HL-60/S4 treated with retinoic acid at 250 ng/mL for 4 days and 3 days (cell line): ENCODE measurements around the gene TPCN2.

Experiments
- in situ Hi-C: fragments of 300-500 bp; cut with MboI; formaldehyde crosslinking; loops from 2 replicates; pipeline ENCODE4 v1.7.0; 2022; ENCODE audit warnings: low sequenced_read_pairs

The TPCN2 gene

GRCh38 chr11:69089258-69089657, 40.5 kb downstream of the TPCN2 start:
- in situ Hi-C loops: loop anchor here (25.0 kb wide), 1 partner anchor 452 kb away; no protein-coding TSS in a partner anchor

GRCh38 chr11:69091638-69092165, 43.0 kb downstream of the TPCN2 start:
- in situ Hi-C loops: loop anchor here (25.0 kb wide), 1 partner anchor 454 kb away; no protein-coding TSS in a partner anchor

GRCh38 chr11:69092263-69092662, 43.5 kb downstream of the TPCN2 start:
- in situ Hi-C loops: loop anchor here (25.0 kb wide), 1 partner anchor 455 kb away; no protein-coding TSS in a partner anchor

- in situ Hi-C loops: loop anchor here (25.0 kb wide), 1 partner anchor 456 kb away; no protein-coding TSS in a partner anchor
Observed at GRCh38 chr11:69093106-69093505, 44.4 kb downstream of the TPCN2 start.

GRCh38 chr11:69094111-69094914, 45.6 kb downstream of the TPCN2 start:
- in situ Hi-C loops: loop anchor here (25.0 kb wide), 1 partner anchor 457 kb away; no protein-coding TSS in a partner anchor

- in situ Hi-C loops: loop anchor here (25.0 kb wide), 1 partner anchor 458 kb away; no protein-coding TSS in a partner anchor
Observed at GRCh38 chr11:69094915-69095290, 46.2 kb downstream of the TPCN2 start.

GRCh38 chr11:69095300-69095699, 46.6 kb downstream of the TPCN2 start:
- in situ Hi-C loops: loop anchor here (25.0 kb wide), 1 partner anchor 458 kb away; no protein-coding TSS in a partner anchor

GRCh38 chr11:69096473-69096872, 47.7 kb downstream of the TPCN2 start:
- in situ Hi-C loops: loop anchor here (25.0 kb wide), 1 partner anchor 459 kb away; no protein-coding TSS in a partner anchor

- in situ Hi-C loops: loop anchor here (25.0 kb wide), 1 partner anchor 460 kb away; no protein-coding TSS in a partner anchor
Observed at GRCh38 chr11:69097263-69097662, 48.5 kb downstream of the TPCN2 start.

GRCh38 chr11:69099180-69099579, 50.4 kb downstream of the TPCN2 start:
- in situ Hi-C loops: loop anchor here (25.0 kb wide), 1 partner anchor 462 kb away; no protein-coding TSS in a partner anchor

- in situ Hi-C loops: loop anchor here (25.0 kb wide), 1 partner anchor 787 kb away; no protein-coding TSS in a partner anchor
Observed at GRCh38 chr11:69100454-69101114, 51.9 kb downstream of the TPCN2 start.

GRCh38 chr11:69101115-69101791, 52.5 kb downstream of the TPCN2 start:
- in situ Hi-C loops: loop anchor here (25.0 kb wide), 1 partner anchor 786 kb away; no protein-coding TSS in a partner anchor

GRCh38 chr11:69101792-69102695, 53.3 kb downstream of the TPCN2 start:
- in situ Hi-C loops: loop anchor here (25.0 kb wide), 1 partner anchor 785 kb away; no protein-coding TSS in a partner anchor

GRCh38 chr11:69102732-69103615, 54.2 kb downstream of the TPCN2 start:
- in situ Hi-C loops: loop anchor here (25.0 kb wide), 1 partner anchor 784 kb away; no protein-coding TSS in a partner anchor

- in situ Hi-C loops: loop anchor here (25.0 kb wide), 1 partner anchor 783 kb away; no protein-coding TSS in a partner anchor
Observed at GRCh38 chr11:69104212-69104855, 55.6 kb downstream of the TPCN2 start.

- in situ Hi-C loops: loop anchor here (5.0 to 25.0 kb wide), 2 partner anchors 562 to 782 kb away; no protein-coding TSS in a partner anchor
Observed at GRCh38 chr11:69104856-69105395, 56.2 kb downstream of the TPCN2 start.

GRCh38 chr11:69105461-69106030, 56.8 kb downstream of the TPCN2 start:
- in situ Hi-C loops: loop anchor here (5.0 to 25.0 kb wide), 2 partner anchors 562 to 782 kb away; no protein-coding TSS in a partner anchor
